WTC11 (cell line): ENCODE results near the gene ACTRT2. TPM values are rescaled to one million over a fixed set of nuclear protein-coding genes. Genes with fewer than 3 reads are reported as not detected.

Experiments
- ATAC-seq: fragments of 200-7000 bp; cut with Tn5 transposase; 2 replicates; pipeline ENCODE4 v1.10.0; 2021; ENCODE audit warnings: mild to moderate bottlenecking, moderate library complexity
- CTCF ChIA-PET: fragments of 300-600 bp; sonication (Branson Sonifier 250); formaldehyde crosslinking; loops from one replicate; lab custom pipeline; 2021; ENCODE audit warnings: antibody characterized with exemption; lab: Charles Lee
- POLR2A ChIA-PET: fragments of 350-600 bp; sonication (Branson Sonifier 250); formaldehyde crosslinking; loops from one replicate; lab custom pipeline; 2021; ENCODE audit warnings: antibody characterized with exemption; lab: Charles Lee
- DNase-seq: peaks from one replicate; pipeline ENCODE4 v3.0.0; 2021; ENCODE audit warnings: low spot score
- H3K27ac Mint-ChIP-seq: 2 replicates; pipeline ENCODE4 v1.8.0; 2021; ENCODE audit warnings: mixed read lengths
- H3K27me3 Mint-ChIP-seq: 2 replicates; pipeline ENCODE4 v1.8.0; 2021; ENCODE audit warnings: low read depth, mild to moderate bottlenecking, moderate library complexity, mixed read lengths
- H3K36me3 Mint-ChIP-seq: 2 replicates; pipeline ENCODE4 v1.8.0; 2021; ENCODE audit warnings: mixed read lengths
- H3K4me1 Mint-ChIP-seq: 2 replicates; pipeline ENCODE4 v1.8.0; 2022; ENCODE audit warnings: mixed read lengths
- H3K4me3 Mint-ChIP-seq: 2 replicates; pipeline ENCODE4 v1.8.0; 2021; ENCODE audit warnings: mild to moderate bottlenecking, moderate library complexity, mixed read lengths
- H3K9me3 Mint-ChIP-seq: 2 replicates; pipeline ENCODE4 v1.8.0; 2021; ENCODE audit warnings: mixed read lengths
- AFF4 ChIP-seq: sonication (generic); formaldehyde crosslinking; IDR thresholded peaks from 2 replicates; pipeline ENCODE4 v1.8.1; 2023; ENCODE audit warnings: mild to moderate bottlenecking, missing genetic modification reagents, borderline replicate concordance
- ATF1 ChIP-seq: sonication (generic); formaldehyde crosslinking; IDR thresholded peaks from 2 replicates; pipeline ENCODE4 v1.8.1; 2023; ENCODE audit warnings: mild to moderate bottlenecking, moderate library complexity, missing genetic modification reagents
- ATF6 ChIP-seq: sonication (generic); formaldehyde crosslinking; IDR thresholded peaks from 2 replicates; pipeline ENCODE4 v1.8.1; 2023; ENCODE audit warnings: mild to moderate bottlenecking, missing genetic modification reagents
- CDX4 ChIP-seq: fragments of 250-450 bp; sonication (Bioruptor Pico); IDR thresholded peaks from 2 replicates; pipeline ENCODE4 v1.9.0; 2021; ENCODE audit warnings: moderate library complexity, mild to moderate bottlenecking, inconsistent platforms, borderline replicate concordance
- FOXJ3 ChIP-seq: sonication (generic); formaldehyde crosslinking; IDR thresholded peaks from 2 replicates; pipeline ENCODE4 v1.9.0; 2021; ENCODE audit warnings: missing genetic modification reagents, mild to moderate bottlenecking, borderline replicate concordance
- JAZF1 ChIP-seq: fragments of 250-450 bp; sonication (Bioruptor Pico); IDR thresholded peaks from 2 replicates; pipeline ENCODE4 v1.9.0; 2021; ENCODE audit warnings: moderate library complexity, mild to moderate bottlenecking, inconsistent platforms
- KAT7 ChIP-seq: sonication (generic); formaldehyde crosslinking; IDR thresholded peaks from 2 replicates; pipeline ENCODE4 v1.8.1; 2023; ENCODE audit warnings: missing genetic modification reagents, mild to moderate bottlenecking, borderline replicate concordance
- MYBL2 ChIP-seq: sonication (generic); formaldehyde crosslinking; IDR thresholded peaks from 2 replicates; pipeline ENCODE4 v1.8.1; 2023; ENCODE audit warnings: mild to moderate bottlenecking, moderate library complexity, missing genetic modification reagents
- NFE2L1 ChIP-seq: sonication (generic); formaldehyde crosslinking; IDR thresholded peaks from 2 replicates; pipeline ENCODE4 v1.8.1; 2023; ENCODE audit warnings: missing genetic modification reagents
- NR1H2 ChIP-seq: sonication (generic); formaldehyde crosslinking; IDR thresholded peaks from 2 replicates; pipeline ENCODE4 v1.9.0; 2021; ENCODE audit warnings: mild to moderate bottlenecking, moderate library complexity, missing genetic modification reagents
- PREB ChIP-seq: sonication (generic); formaldehyde crosslinking; IDR thresholded peaks from 2 replicates; pipeline ENCODE4 v1.8.1; 2022; ENCODE audit warnings: mild to moderate bottlenecking, missing genetic modification reagents, moderate library complexity, borderline replicate concordance
- PRRX2 ChIP-seq: fragments of 250-450 bp; sonication (Bioruptor Pico); IDR thresholded peaks from 2 replicates; pipeline ENCODE4 v1.8.0; 2021; ENCODE audit warnings: mild to moderate bottlenecking
- TEAD1 ChIP-seq: sonication (generic); formaldehyde crosslinking; IDR thresholded peaks from 2 replicates; pipeline ENCODE4 v1.8.0; 2022; ENCODE audit warnings: mild to moderate bottlenecking, missing genetic modification reagents
- USF1 ChIP-seq: sonication (generic); formaldehyde crosslinking; IDR thresholded peaks from 2 replicates; pipeline ENCODE4 v1.8.0; 2022; ENCODE audit warnings: mild to moderate bottlenecking, missing genetic modification reagents
- ZNF219 ChIP-seq: sonication (generic); formaldehyde crosslinking; IDR thresholded peaks from 2 replicates; pipeline ENCODE4 v1.8.0; 2023; ENCODE audit warnings: missing genetic modification reagents, mild to moderate bottlenecking, borderline replicate concordance
- ZNF232 ChIP-seq: sonication (generic); formaldehyde crosslinking; IDR thresholded peaks from 2 replicates; pipeline ENCODE4 v1.8.0; 2022; ENCODE audit warnings: mild to moderate bottlenecking, missing genetic modification reagents
- ZNF416 ChIP-seq: fragments of 250-450 bp; sonication (Bioruptor Pico); IDR thresholded peaks from 2 replicates; pipeline ENCODE4 v1.9.0; 2021; ENCODE audit warnings: mild to moderate bottlenecking, inconsistent platforms
- ZNF425 ChIP-seq: fragments of 250-450 bp; sonication (Bioruptor Pico); conservative IDR thresholded peaks from 2 replicates; pipeline ENCODE4 v1.9.0; 2021; ENCODE audit warnings: mild to moderate bottlenecking
- total RNA-seq: library from RNA; stranded (reverse); gene quantifications from 3 replicates; pipeline ENCODE4 v1.2.3, GENCODE V29; 2021
- TF ChIP-seq, protein P1 (sequence below): fragments of 250-450 bp; sonication (Bioruptor Pico); IDR thresholded peaks from 2 replicates; pipeline ENCODE4 v1.8.0; 2021; ENCODE audit warnings: mild to moderate bottlenecking

Gene ACTRT2
- total RNA-seq, 1 experiment from 2014 or later: not detected

DNA sequence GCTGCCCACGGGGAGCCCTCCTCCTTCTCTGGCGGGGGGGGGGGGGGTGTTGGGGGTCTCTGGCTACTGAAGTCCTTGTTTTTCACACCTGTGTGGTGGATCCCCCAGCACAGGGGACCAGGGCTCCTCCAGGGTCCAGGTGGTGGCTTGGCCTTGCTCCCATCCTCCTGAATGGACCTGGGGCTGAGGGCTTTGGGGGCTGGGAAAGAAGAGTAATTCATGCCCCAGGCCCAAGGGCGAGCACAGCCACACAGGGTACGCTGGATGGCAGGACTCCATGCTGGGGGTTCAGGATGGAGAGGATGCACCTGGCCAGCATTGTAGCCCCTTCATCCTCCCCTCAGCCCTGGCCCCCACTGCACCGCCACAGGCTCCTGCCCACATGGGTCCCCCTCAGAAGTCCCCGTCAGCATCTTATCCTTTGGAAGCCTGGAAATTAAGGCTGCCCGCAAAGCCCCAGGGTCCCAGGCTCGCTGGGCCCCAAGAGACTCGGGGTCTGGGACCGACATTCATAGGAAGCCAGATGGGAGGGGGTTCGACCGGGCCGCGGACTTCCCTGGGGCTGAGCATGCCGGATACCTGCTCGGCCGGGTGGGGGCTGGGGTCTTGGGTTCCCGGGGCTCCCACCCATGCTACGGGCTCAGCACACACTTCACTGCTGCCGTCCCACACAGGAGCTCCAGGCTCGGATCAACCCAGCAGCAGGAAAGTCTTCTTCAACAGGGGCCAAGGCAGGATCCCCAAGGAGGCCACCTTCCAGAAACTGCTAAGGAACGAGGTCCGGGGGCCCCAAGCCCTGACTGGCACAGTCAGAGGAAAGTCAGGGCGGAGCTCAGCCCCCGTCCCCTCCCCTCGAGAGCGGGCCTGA lies 49.0 kb upstream of the ACTRT2 start:
- no peak overlapping the region for H3K27ac Mint-ChIP-seq
- POLR2A ChIA-PET: no interaction called here
- H3K9me3 Mint-ChIP-seq: no peaks in the 10 kb centered on the region
- H3K36me3 Mint-ChIP-seq: peaks cover 8% of the 10 kb centered on the region; the same call in 1 of the 2 replicates
- H3K4me1 Mint-ChIP-seq: no peaks in the 10 kb centered on the region
- CTCF ChIA-PET: no interaction called here
- no peak for TF ChIP-seq CDX4 (CRISPR knock-in tag)
- no peak for TF ChIP-seq USF1 (CRISPR knock-in tag)
- TF ChIP-seq MYBL2 (CRISPR knock-in tag): no peak
- TF ChIP-seq, protein P1, sequence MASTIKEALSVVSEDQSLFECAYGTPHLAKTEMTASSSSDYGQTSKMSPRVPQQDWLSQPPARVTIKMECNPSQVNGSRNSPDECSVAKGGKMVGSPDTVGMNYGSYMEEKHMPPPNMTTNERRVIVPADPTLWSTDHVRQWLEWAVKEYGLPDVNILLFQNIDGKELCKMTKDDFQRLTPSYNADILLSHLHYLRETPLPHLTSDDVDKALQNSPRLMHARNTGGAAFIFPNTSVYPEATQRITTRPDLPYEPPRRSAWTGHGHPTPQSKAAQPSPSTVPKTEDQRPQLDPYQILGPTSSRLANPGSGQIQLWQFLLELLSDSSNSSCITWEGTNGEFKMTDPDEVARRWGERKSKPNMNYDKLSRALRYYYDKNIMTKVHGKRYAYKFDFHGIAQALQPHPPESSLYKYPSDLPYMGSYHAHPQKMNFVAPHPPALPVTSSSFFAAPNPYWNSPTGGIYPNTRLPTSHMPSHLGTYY (CRISPR knock-in tag): no peak
- TF ChIP-seq KAT7: no peak
- TF ChIP-seq ZNF425 (CRISPR knock-in tag): no peak
- no peak for TF ChIP-seq ZNF219
- TF ChIP-seq NR1H2 (CRISPR knock-in tag): no peak
- TF ChIP-seq PREB (CRISPR knock-in tag): no peak
- TF ChIP-seq ZNF232 (CRISPR knock-in tag): no peak
- no peak for TF ChIP-seq ZNF416
- no peak for TF ChIP-seq ATF1 (CRISPR knock-in tag)
- no peak for TF ChIP-seq AFF4 (CRISPR knock-in tag)
- no peak for TF ChIP-seq FOXJ3
- TF ChIP-seq PRRX2 (CRISPR knock-in tag): no peak
- no peak for TF ChIP-seq TEAD1 (CRISPR knock-in tag)
- no peak for TF ChIP-seq JAZF1 (CRISPR knock-in tag)
- no peak for TF ChIP-seq ATF6 (CRISPR knock-in tag)
- TF ChIP-seq NFE2L1: no peak
- H3K27me3 Mint-ChIP-seq: no peaks in the 10 kb centered on the region; the same call in 1 of the 2 replicates
- no peak overlapping the region for H3K4me3 Mint-ChIP-seq
- ATAC-seq (no peak), DNase-seq (no peak)
